Endothelial cell (in vitro differentiated cells): ENCODE measurements around the gene INTS3. TPM values are rescaled to one million over a fixed set of nuclear protein-coding genes. Genes with fewer than 3 reads are reported as not detected.

Experiments used
- DNase-seq: peaks from one replicate; pipeline ENCODE4 v3.0.0; 2021; ENCODE audit warnings: low spot score
- H3K27ac Mint-ChIP-seq: one replicate; pipeline ENCODE4 v1.8.0; 2021; ENCODE audit warnings: mixed read lengths, inconsistent platforms; ENCODE audit not compliant: unreplicated experiment
- H3K27me3 Mint-ChIP-seq: one replicate; pipeline ENCODE4 v1.8.0; 2021; ENCODE audit warnings: mild to moderate bottlenecking, moderate library complexity, mixed read lengths, inconsistent platforms; ENCODE audit not compliant: unreplicated experiment
- H3K36me3 Mint-ChIP-seq: one replicate; pipeline ENCODE4 v1.8.0; 2021; ENCODE audit warnings: mild to moderate bottlenecking, low read depth, mixed read lengths, inconsistent platforms; ENCODE audit not compliant: unreplicated experiment
- H3K4me1 Mint-ChIP-seq: one replicate; pipeline ENCODE4 v1.8.0; 2021; ENCODE audit warnings: mild to moderate bottlenecking, mixed read lengths, inconsistent platforms; ENCODE audit not compliant: unreplicated experiment
- H3K4me3 Mint-ChIP-seq: one replicate; pipeline ENCODE4 v1.8.0; 2021; ENCODE audit warnings: mild to moderate bottlenecking, mixed read lengths, inconsistent platforms; ENCODE audit not compliant: unreplicated experiment
- H3K9me3 Mint-ChIP-seq: one replicate; pipeline ENCODE4 v1.8.0; 2021; ENCODE audit warnings: mixed read lengths, inconsistent platforms; ENCODE audit not compliant: unreplicated experiment
- total RNA-seq: library from RNA; stranded (reverse); fragmentation: NEBNext Ultra II Directional; extraction: Animal tissue kit (Norgen Biotek cat#: 25700); gene quantifications from one replicate; pipeline ENCODE4 v1.2.1, GENCODE V29; 2021; ENCODE audit not compliant: unreplicated experiment
- TF ChIP-seq, protein P1 (sequence below): fragments of 200-600 bp; sonication (generic); IDR thresholded peaks from one replicate; pipeline ENCODE4 v1.5.0; 2021; ENCODE audit warnings: antibody characterized with exemption; ENCODE audit not compliant: unreplicated experiment

Gene INTS3
- total RNA-seq, 1 donor from 2014 or later, result 69.4 TPM

- TF ChIP-seq, protein P1, sequence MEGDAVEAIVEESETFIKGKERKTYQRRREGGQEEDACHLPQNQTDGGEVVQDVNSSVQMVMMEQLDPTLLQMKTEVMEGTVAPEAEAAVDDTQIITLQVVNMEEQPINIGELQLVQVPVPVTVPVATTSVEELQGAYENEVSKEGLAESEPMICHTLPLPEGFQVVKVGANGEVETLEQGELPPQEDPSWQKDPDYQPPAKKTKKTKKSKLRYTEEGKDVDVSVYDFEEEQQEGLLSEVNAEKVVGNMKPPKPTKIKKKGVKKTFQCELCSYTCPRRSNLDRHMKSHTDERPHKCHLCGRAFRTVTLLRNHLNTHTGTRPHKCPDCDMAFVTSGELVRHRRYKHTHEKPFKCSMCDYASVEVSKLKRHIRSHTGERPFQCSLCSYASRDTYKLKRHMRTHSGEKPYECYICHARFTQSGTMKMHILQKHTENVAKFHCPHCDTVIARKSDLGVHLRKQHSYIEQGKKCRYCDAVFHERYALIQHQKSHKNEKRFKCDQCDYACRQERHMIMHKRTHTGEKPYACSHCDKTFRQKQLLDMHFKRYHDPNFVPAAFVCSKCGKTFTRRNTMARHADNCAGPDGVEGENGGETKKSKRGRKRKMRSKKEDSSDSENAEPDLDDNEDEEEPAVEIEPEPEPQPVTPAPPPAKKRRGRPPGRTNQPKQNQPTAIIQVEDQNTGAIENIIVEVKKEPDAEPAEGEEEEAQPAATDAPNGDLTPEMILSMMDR, result no peak
- Mint-ChIP-seq H3K9me3 (no peaks in the 10 kb centered on the region), H3K4me3 (no peak overlapping the region), H3K27ac (no peak overlapping the region), H3K27me3 (peaks cover 8% of the 10 kb centered on the region), H3K4me1 (peaks cover 4% of the 10 kb centered on the region), H3K36me3 (peaks cover 9% of the 10 kb centered on the region)
- DNase-seq, result no peak
These were observed 70.6 kb downstream of the INTS3 start for GRCh38 chr1:153798468-153798780.

DNA sequence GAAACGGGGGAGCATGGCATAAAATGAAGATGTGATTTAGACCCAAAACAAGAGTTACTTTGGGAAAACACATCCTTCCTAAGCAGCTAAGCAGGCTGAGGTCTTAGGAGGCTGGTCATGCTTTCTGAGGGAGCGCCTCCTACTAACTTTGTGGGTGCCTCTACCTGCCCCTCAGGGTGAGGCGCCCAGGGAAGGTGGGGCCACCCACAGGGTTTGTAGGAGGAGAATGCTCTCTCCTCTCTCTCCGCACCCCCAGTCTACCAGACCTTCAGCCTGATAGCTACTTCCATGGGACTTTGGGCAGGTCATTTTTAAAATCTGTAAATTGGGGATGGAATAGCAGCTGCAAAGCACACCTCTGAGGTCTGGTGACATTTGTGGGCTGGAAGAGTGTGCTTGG, 71.2 kb downstream of the INTS3 start:
- Mint-ChIP-seq H3K27me3 (peaks cover 8% of the 10 kb centered on the region), H3K27ac (no peak overlapping the region), H3K4me3 (no peak overlapping the region), H3K36me3 (peaks cover 13% of the 10 kb centered on the region), H3K9me3 (no peaks in the 10 kb centered on the region), H3K4me1 (peaks cover 4% of the 10 kb centered on the region)
- no peak for DNase-seq
- TF ChIP-seq, protein P1, result no peak

- H3K27ac Mint-ChIP-seq, result no peak overlapping the region
- H3K4me3 Mint-ChIP-seq, result no peak overlapping the region
- no peak for DNase-seq
These were observed 72.0 kb downstream of the INTS3 start for GRCh38 chr1:153799566-153800465.

GRCh38 chr1:153800516-153800915, 72.7 kb downstream of the INTS3 start:
- Mint-ChIP-seq H3K4me3 (no peak overlapping the region), H3K27me3 (peaks cover 8% of the 10 kb centered on the region), H3K36me3 (peaks cover 16% of the 10 kb centered on the region), H3K9me3 (no peaks in the 10 kb centered on the region), H3K27ac (no peak overlapping the region), H3K4me1 (no peaks in the 10 kb centered on the region)
- TF ChIP-seq, protein P1, result no peak
- DNase-seq, result no peak

More at GRCh38 chr1:153799566-153800465, 72.0 kb downstream of the INTS3 start:
- Mint-ChIP-seq H3K27me3 (peaks cover 5% of the 10 kb centered on the region), H3K36me3 (peaks cover 14% of the 10 kb centered on the region), H3K9me3 (no peaks in the 10 kb centered on the region), H3K4me1 (peaks cover under 1% of the 10 kb centered on the region)
- TF ChIP-seq, protein P1, result no peak

GRCh38 chr1:153801028-153801625, 73.3 kb downstream of the INTS3 start:
- Mint-ChIP-seq H3K4me1 (no peaks in the 10 kb centered on the region), H3K9me3 (no peaks in the 10 kb centered on the region), H3K36me3 (peaks cover 18% of the 10 kb centered on the region), H3K27me3 (peaks cover 8% of the 10 kb centered on the region), H3K27ac (no peak overlapping the region), H3K4me3 (no peak overlapping the region)
- TF ChIP-seq, protein P1, result no peak
- DNase-seq, result no peak
